Type B pancreatic cell (in vitro differentiated cells): Measurements from ENCODE around the gene CXCR5. TPM values are rescaled to one million over a fixed set of nuclear protein-coding genes. Genes with fewer than 3 reads are reported as not detected.

Source experiments
- DNase-seq: peaks from one replicate; pipeline ENCODE4 v3.0.0; 2021; ENCODE audit warnings: mixed read lengths; ENCODE audit not compliant: unreplicated experiment; ENCODE audit errors: extremely low spot score
- H3K27ac Mint-ChIP-seq: 2 replicates; pipeline ENCODE4 v1.8.0; 2021; ENCODE audit warnings: mild to moderate bottlenecking, mixed read lengths
- H3K27me3 Mint-ChIP-seq: 2 replicates; pipeline ENCODE4 v1.8.0; 2021; ENCODE audit warnings: mixed read lengths
- H3K36me3 Mint-ChIP-seq: 2 replicates; pipeline ENCODE4 v1.8.0; 2021; ENCODE audit warnings: mixed read lengths
- H3K4me1 Mint-ChIP-seq: one replicate; pipeline ENCODE4 v1.8.0; 2021; ENCODE audit warnings: mixed read lengths; ENCODE audit not compliant: unreplicated experiment
- H3K4me3 Mint-ChIP-seq: 2 replicates; pipeline ENCODE4 v1.8.0; 2021; ENCODE audit warnings: mild to moderate bottlenecking, mixed read lengths
- H3K9me3 Mint-ChIP-seq: 2 replicates; pipeline ENCODE4 v1.8.0; 2021; ENCODE audit warnings: mixed read lengths
- CTCF ChIP-seq: fragments of 200-600 bp; sonication (generic); conservative IDR thresholded peaks from 2 replicates; pipeline ENCODE4 v1.5.0; 2021; ENCODE audit warnings: antibody characterized with exemption, mild to moderate bottlenecking
- total RNA-seq: library from RNA; stranded (reverse); gene quantifications from 2 replicates; pipeline ENCODE4 v1.2.1, GENCODE V29; 2021; ENCODE audit warnings: low replicate concordance

CXCR5 gene
- total RNA-seq, 1 donor from 2014 or later, result not detected

- DNase-seq, result no peak
- H3K4me1 Mint-ChIP-seq, result peaks cover 21% of the 10 kb centered on the region
- no peaks in the 10 kb centered on the region for H3K27me3 Mint-ChIP-seq
- H3K36me3 Mint-ChIP-seq, result no peaks in the 10 kb centered on the region
- H3K9me3 Mint-ChIP-seq, result no peaks in the 10 kb centered on the region
- no peak overlapping the region for H3K4me3 Mint-ChIP-seq
- no peak for TF ChIP-seq CTCF
- no peak overlapping the region for H3K27ac Mint-ChIP-seq
Observed at GRCh38 chr11:118899296-118899688, 15.6 kb downstream of the CXCR5 start.

- no peak for TF ChIP-seq CTCF
- no peak overlapping the region for H3K27ac Mint-ChIP-seq
- no peaks in the 10 kb centered on the region for H3K27me3 Mint-ChIP-seq
- no peaks in the 10 kb centered on the region for H3K9me3 Mint-ChIP-seq
- H3K36me3 Mint-ChIP-seq, result no peaks in the 10 kb centered on the region
- DNase-seq, result no peak
- H3K4me1 Mint-ChIP-seq, result peaks cover 21% of the 10 kb centered on the region
- no peak overlapping the region for H3K4me3 Mint-ChIP-seq
Observed at GRCh38 chr11:118899706-118900360, 16.1 kb downstream of the CXCR5 start.

- TF ChIP-seq CTCF, result no peak
- no peak for DNase-seq
- Mint-ChIP-seq H3K36me3 (no peaks in the 10 kb centered on the region), H3K4me1 (peaks cover 16% of the 10 kb centered on the region), H3K4me3 (no peak overlapping the region), H3K27ac (no peak overlapping the region), H3K27me3 (no peaks in the 10 kb centered on the region), H3K9me3 (no peaks in the 10 kb centered on the region)
Observed at GRCh38 chr11:118900535-118901384, 17.1 kb downstream of the CXCR5 start.

- Mint-ChIP-seq H3K27me3 (no peaks in the 10 kb centered on the region), H3K4me1 (peaks cover 11% of the 10 kb centered on the region), H3K27ac (no peak overlapping the region), H3K9me3 (no peaks in the 10 kb centered on the region), H3K4me3 (no peak overlapping the region), H3K36me3 (no peaks in the 10 kb centered on the region)
- no peak for DNase-seq
- no peak for TF ChIP-seq CTCF
Observed at GRCh38 chr11:118901494-118902335, 18.0 kb downstream of the CXCR5 start.

GRCh38 chr11:118902336-118903203 lies 18.9 kb downstream of the CXCR5 start:
- Mint-ChIP-seq H3K27me3 (no peaks in the 10 kb centered on the region), H3K27ac (no peak overlapping the region), H3K4me3 (no peak overlapping the region), H3K4me1 (peaks cover 12% of the 10 kb centered on the region), H3K36me3 (no peaks in the 10 kb centered on the region), H3K9me3 (no peaks in the 10 kb centered on the region)
- TF ChIP-seq CTCF, result no peak
- DNase-seq, result no peak
